ENCODE measurements around the gene OPHN1.

OPHN1 gene

GRCh38 chrX:68376373-68376772 is 56.9 kb downstream of the OPHN1 start:
- H3K4me2 ChIP-seq (ENCODE audit: low read length), result no peak overlapping the region
- no peak overlapping the region for H2AK5ac ChIP-seq (ENCODE audit: low read length)
- no peak for DNase-seq
- no peak overlapping the region for H3K9ac ChIP-seq (ENCODE audit: low read length)
- H2BK5ac ChIP-seq (ENCODE audit: low read length), result no peak overlapping the region
- H3K79me2 ChIP-seq (ENCODE audit: control insufficient read depth, insufficient read depth, low read length), result no peaks in the 10 kb centered on the region
- H3K56ac ChIP-seq (ENCODE audit: low read length), result no peak overlapping the region
- no peak overlapping the region for H3K4me3 ChIP-seq (ENCODE audit: low read length)
- no peak overlapping the region for H3K18ac ChIP-seq (ENCODE audit: low read length)
- no peak overlapping the region for H3K27ac ChIP-seq (ENCODE audit: low read depth, low read length)
- no peak overlapping the region for H3K4ac ChIP-seq (ENCODE audit: low read depth, low read length)
- no peak overlapping the region for H2BK120ac ChIP-seq (ENCODE audit: low read depth, low read length)
- H4K5ac ChIP-seq (ENCODE audit: low read length), result no peak overlapping the region
- H3K4me1 ChIP-seq (ENCODE audit: control insufficient read depth, low read depth, low read length), result no peaks in the 10 kb centered on the region
- no peak overlapping the region for H4K8ac ChIP-seq (ENCODE audit: low read depth, low read length)
- no peaks in the 10 kb centered on the region for H3K36me3 ChIP-seq (ENCODE audit: control insufficient read depth, insufficient read depth, low read length)
- no peak overlapping the region for H3K23ac ChIP-seq (ENCODE audit: low read length)
- no peaks in the 10 kb centered on the region for H3K79me1 ChIP-seq (ENCODE audit: low read length)
- no peak overlapping the region for H2BK15ac ChIP-seq (replicated peaks; ENCODE audit: low read depth)
- H3K27me3 ChIP-seq (ENCODE audit: insufficient read depth, low read length, poor library complexity), result no peaks in the 10 kb centered on the region

GRCh38 chrX:68375803-68376202 is 57.5 kb downstream of the OPHN1 start:
- Histone ChIP-seq H3K27me3 (ENCODE audit: insufficient read depth, low read length, poor library complexity) (no peaks in the 10 kb centered on the region), H2BK120ac (ENCODE audit: low read depth, low read length) (no peak overlapping the region), H2BK15ac (replicated peaks; ENCODE audit: low read depth) (no peak overlapping the region), H4K8ac (ENCODE audit: low read depth, low read length) (no peak overlapping the region), H3K4me2 (ENCODE audit: low read length) (no peak overlapping the region), H3K27ac (ENCODE audit: low read depth, low read length) (no peak overlapping the region), H3K79me2 (ENCODE audit: control insufficient read depth, insufficient read depth, low read length) (no peaks in the 10 kb centered on the region), H3K36me3 (ENCODE audit: control insufficient read depth, insufficient read depth, low read length) (no peaks in the 10 kb centered on the region), H3K18ac (ENCODE audit: low read length) (no peak overlapping the region), H3K79me1 (ENCODE audit: low read length) (no peaks in the 10 kb centered on the region), H3K4me3 (ENCODE audit: low read length) (no peak overlapping the region), H4K5ac (ENCODE audit: low read length) (no peak overlapping the region), H2AK5ac (ENCODE audit: low read length) (no peak overlapping the region), H3K4me1 (ENCODE audit: control insufficient read depth, low read depth, low read length) (no peaks in the 10 kb centered on the region), H2BK5ac (ENCODE audit: low read length) (no peak overlapping the region), H3K4ac (ENCODE audit: low read depth, low read length) (no peak overlapping the region), H3K9ac (ENCODE audit: low read length) (no peak overlapping the region), H3K23ac (ENCODE audit: low read length) (no peak overlapping the region), H3K56ac (ENCODE audit: low read length) (no peak overlapping the region)
- WGBS (ENCODE audit: extremely low coverage, insufficient coverage, low lambda C conversion rate), result no CpG with 5 or more reads among the region's 2 CpGs
- no peak for DNase-seq

GRCh38 chrX:68372665-68373064 is 60.6 kb downstream of the OPHN1 start:
- Histone ChIP-seq H3K23ac (ENCODE audit: low read length) (no peak overlapping the region), H2BK5ac (ENCODE audit: low read length) (no peak overlapping the region)
- no CpG with 5 or more reads among the region's 4 CpGs for WGBS (ENCODE audit: extremely low coverage, insufficient coverage, low lambda C conversion rate)

GRCh38 chrX:68369559-68369958 is 63.7 kb downstream of the OPHN1 start:
- H2BK5ac ChIP-seq (ENCODE audit: low read length), result no peak overlapping the region
- no peak overlapping the region for H3K4me2 ChIP-seq (ENCODE audit: low read length)
- no peak overlapping the region for H2BK15ac ChIP-seq (replicated peaks; ENCODE audit: low read depth)
- H3K27ac ChIP-seq (ENCODE audit: low read depth, low read length), result no peak overlapping the region
- H4K8ac ChIP-seq (ENCODE audit: low read depth, low read length), result no peak overlapping the region
- no peaks in the 10 kb centered on the region for H3K36me3 ChIP-seq (ENCODE audit: control insufficient read depth, insufficient read depth, low read length)
- H4K5ac ChIP-seq (ENCODE audit: low read length), result no peak overlapping the region
- H3K56ac ChIP-seq (ENCODE audit: low read length), result no peak overlapping the region
- DNase-seq, result no peak
- H3K18ac ChIP-seq (ENCODE audit: low read length), result no peak overlapping the region
- no peaks in the 10 kb centered on the region for H3K27me3 ChIP-seq (ENCODE audit: insufficient read depth, low read length, poor library complexity)
- H3K4me3 ChIP-seq (ENCODE audit: low read length), result no peak overlapping the region
- no peak overlapping the region for H3K4ac ChIP-seq (ENCODE audit: low read depth, low read length)
- H2BK120ac ChIP-seq (ENCODE audit: low read depth, low read length), result no peak overlapping the region
- H3K79me1 ChIP-seq (ENCODE audit: low read length), result no peaks in the 10 kb centered on the region
- H3K9ac ChIP-seq (ENCODE audit: low read length), result no peak overlapping the region
- no peak overlapping the region for H2AK5ac ChIP-seq (ENCODE audit: low read length)
- no peaks in the 10 kb centered on the region for H3K79me2 ChIP-seq (ENCODE audit: control insufficient read depth, insufficient read depth, low read length)
- no peaks in the 10 kb centered on the region for H3K4me1 ChIP-seq (ENCODE audit: control insufficient read depth, low read depth, low read length)
- no peak overlapping the region for H3K23ac ChIP-seq (ENCODE audit: low read length)

More at GRCh38 chrX:68372665-68373064, 60.6 kb downstream of the OPHN1 start:
- H3K4me2 ChIP-seq (ENCODE audit: low read length), result no peak overlapping the region
- no peak overlapping the region for H3K18ac ChIP-seq (ENCODE audit: low read length)
- H4K5ac ChIP-seq (ENCODE audit: low read length), result no peak overlapping the region
- H3K27me3 ChIP-seq (ENCODE audit: insufficient read depth, low read length, poor library complexity), result no peaks in the 10 kb centered on the region
- H3K27ac ChIP-seq (ENCODE audit: low read depth, low read length), result no peak overlapping the region
- no peak overlapping the region for H2BK120ac ChIP-seq (ENCODE audit: low read depth, low read length)
- H2BK15ac ChIP-seq (replicated peaks; ENCODE audit: low read depth), result no peak overlapping the region
- H3K79me1 ChIP-seq (ENCODE audit: low read length), result no peaks in the 10 kb centered on the region
- H3K36me3 ChIP-seq (ENCODE audit: control insufficient read depth, insufficient read depth, low read length), result no peaks in the 10 kb centered on the region
- H2AK5ac ChIP-seq (ENCODE audit: low read length), result no peak overlapping the region
- no peak overlapping the region for H3K4ac ChIP-seq (ENCODE audit: low read depth, low read length)
- no peak overlapping the region for H3K56ac ChIP-seq (ENCODE audit: low read length)
- H3K4me1 ChIP-seq (ENCODE audit: control insufficient read depth, low read depth, low read length), result no peaks in the 10 kb centered on the region
- no peak overlapping the region for H3K4me3 ChIP-seq (ENCODE audit: low read length)
- H3K9ac ChIP-seq (ENCODE audit: low read length), result no peak overlapping the region
- H3K79me2 ChIP-seq (ENCODE audit: control insufficient read depth, insufficient read depth, low read length), result no peaks in the 10 kb centered on the region
- DNase-seq, result no peak
- H4K8ac ChIP-seq (ENCODE audit: low read depth, low read length), result no peak overlapping the region

- Histone ChIP-seq H3K4ac (ENCODE audit: low read depth, low read length) (no peak overlapping the region), H3K27ac (ENCODE audit: low read depth, low read length) (no peak overlapping the region), H4K8ac (ENCODE audit: low read depth, low read length) (no peak overlapping the region), H2AK5ac (ENCODE audit: low read length) (no peak overlapping the region), H3K79me1 (ENCODE audit: low read length) (no peaks in the 10 kb centered on the region), H3K4me1 (ENCODE audit: control insufficient read depth, low read depth, low read length) (no peaks in the 10 kb centered on the region), H3K36me3 (ENCODE audit: control insufficient read depth, insufficient read depth, low read length) (no peaks in the 10 kb centered on the region), H4K5ac (ENCODE audit: low read length) (no peak overlapping the region), H3K4me2 (ENCODE audit: low read length) (no peak overlapping the region), H3K4me3 (ENCODE audit: low read length) (no peak overlapping the region), H3K9ac (ENCODE audit: low read length) (no peak overlapping the region), H2BK15ac (replicated peaks; ENCODE audit: low read depth) (no peak overlapping the region), H2BK5ac (ENCODE audit: low read length) (no peak overlapping the region), H3K23ac (ENCODE audit: low read length) (no peak overlapping the region), H3K79me2 (ENCODE audit: control insufficient read depth, insufficient read depth, low read length) (no peaks in the 10 kb centered on the region), H3K56ac (ENCODE audit: low read length) (no peak overlapping the region), H3K18ac (ENCODE audit: low read length) (no peak overlapping the region), H3K27me3 (ENCODE audit: insufficient read depth, low read length, poor library complexity) (no peaks in the 10 kb centered on the region), H2BK120ac (ENCODE audit: low read depth, low read length) (no peak overlapping the region)
- DNase-seq, result no peak
- WGBS (ENCODE audit: extremely low coverage, insufficient coverage, low lambda C conversion rate), result no CpG with 5 or more reads among the region's 4 CpGs
These were observed 68.0 kb downstream of the OPHN1 start for GRCh38 chrX:68365341-68365740.

GRCh38 chrX:68363984-68364383 is 69.3 kb downstream of the OPHN1 start:
- Histone ChIP-seq H3K23ac (ENCODE audit: low read length) (no peak overlapping the region), H3K36me3 (ENCODE audit: control insufficient read depth, insufficient read depth, low read length) (no peaks in the 10 kb centered on the region), H3K4me1 (ENCODE audit: control insufficient read depth, low read depth, low read length) (no peaks in the 10 kb centered on the region), H3K9ac (ENCODE audit: low read length) (no peak overlapping the region), H3K4ac (ENCODE audit: low read depth, low read length) (no peak overlapping the region), H3K27me3 (ENCODE audit: insufficient read depth, low read length, poor library complexity) (no peaks in the 10 kb centered on the region), H3K18ac (ENCODE audit: low read length) (no peak overlapping the region), H4K8ac (ENCODE audit: low read depth, low read length) (no peak overlapping the region), H3K4me3 (ENCODE audit: low read length) (no peak overlapping the region), H4K5ac (ENCODE audit: low read length) (no peak overlapping the region), H3K27ac (ENCODE audit: low read depth, low read length) (no peak overlapping the region), H3K56ac (ENCODE audit: low read length) (no peak overlapping the region), H3K79me1 (ENCODE audit: low read length) (no peaks in the 10 kb centered on the region), H3K79me2 (ENCODE audit: control insufficient read depth, insufficient read depth, low read length) (no peaks in the 10 kb centered on the region), H2AK5ac (ENCODE audit: low read length) (no peak overlapping the region), H2BK120ac (ENCODE audit: low read depth, low read length) (no peak overlapping the region), H3K4me2 (ENCODE audit: low read length) (no peak overlapping the region), H2BK15ac (replicated peaks; ENCODE audit: low read depth) (no peak overlapping the region), H2BK5ac (ENCODE audit: low read length) (no peak overlapping the region)
- no peak for DNase-seq
- no CpG with 5 or more reads among the region's 2 CpGs for WGBS (ENCODE audit: extremely low coverage, insufficient coverage, low lambda C conversion rate)

Data from mesendoderm (in vitro differentiated cells).